ENCODE data around the gene LGR6. TPM values are rescaled to one million over a fixed set of nuclear protein-coding genes. Genes with fewer than 3 reads are reported as not detected.

LGR6 gene
- total and polyA plus RNA-seq, 2 experiments from 2014 or later, result 0.80 to 1.5 TPM

- no peak overlapping the region for H3K4me3 ChIP-seq
- no peak for DNase-seq (ENCODE audit: low spot score)
- no peaks in the 10 kb centered on the region for H3K9me3 ChIP-seq (ENCODE audit: low read depth)
- no peaks in the 10 kb centered on the region for H4K20me1 ChIP-seq (ENCODE audit: insufficient read depth, poor library complexity, severe bottlenecking)
- H3K4me1 ChIP-seq (ENCODE audit: insufficient read depth), result peaks cover 13% of the 10 kb centered on the region
- no peaks in the 10 kb centered on the region for H3K27me3 ChIP-seq
- no peaks in the 10 kb centered on the region for H3K36me3 ChIP-seq (replicated peaks; ENCODE audit: insufficient read depth, low read depth)
- no peak overlapping the region for H3K4me2 ChIP-seq
- H3K79me2 ChIP-seq, result no peaks in the 10 kb centered on the region
- 53% methylated on average over 6 of the region's 6 CpGs for WGBS (ENCODE audit: low lambda C conversion rate, missing lambda C conversion rate)
- H3K9me2 ChIP-seq (replicated peaks; ENCODE audit: insufficient read depth), result no peaks in the 10 kb centered on the region
- no peak overlapping the region for H2AFZ ChIP-seq
- TF ChIP-seq EZH2 (IDR thresholded peaks at IDR 0.05; ENCODE audit: borderline replicate concordance) (no peak), CTCF (IDR thresholded peaks at IDR 0.05; ENCODE audit: poor library complexity) (no peak), EZH2phosphoT487 (IDR thresholded peaks at IDR 0.05; ENCODE audit: low read depth, severe bottlenecking, unreplicated experiment) (no peak)
- H3K27ac ChIP-seq, result no peak overlapping the region
These were observed 93.1 kb downstream of the LGR6 start for GRCh38 chr1:202286622-202287097.

- Histone ChIP-seq H3K4me1 (ENCODE audit: insufficient read depth) (peaks cover 13% of the 10 kb centered on the region), H3K36me3 (replicated peaks; ENCODE audit: insufficient read depth, low read depth) (no peaks in the 10 kb centered on the region), H3K4me2 (no peak overlapping the region), H3K27me3 (no peaks in the 10 kb centered on the region), H2AFZ (no peak overlapping the region), H3K27ac (no peak overlapping the region), H3K9me3 (ENCODE audit: low read depth) (no peaks in the 10 kb centered on the region), H3K79me2 (no peaks in the 10 kb centered on the region), H4K20me1 (ENCODE audit: insufficient read depth, poor library complexity, severe bottlenecking) (no peaks in the 10 kb centered on the region), H3K4me3 (no peak overlapping the region), H3K9me2 (replicated peaks; ENCODE audit: insufficient read depth) (no peaks in the 10 kb centered on the region)
- TF ChIP-seq EZH2phosphoT487 (IDR thresholded peaks at IDR 0.05; ENCODE audit: low read depth, severe bottlenecking, unreplicated experiment) (no peak), EZH2 (IDR thresholded peaks at IDR 0.05; ENCODE audit: borderline replicate concordance) (no peak), CTCF (IDR thresholded peaks at IDR 0.05; ENCODE audit: poor library complexity) (no peak)
- 94% methylated on average over 1 of the region's 1 CpG for WGBS (ENCODE audit: low lambda C conversion rate, missing lambda C conversion rate)
- no peak for DNase-seq (ENCODE audit: low spot score)
These were observed 93.6 kb downstream of the LGR6 start for GRCh38 chr1:202287196-202287595.

- no peaks in the 10 kb centered on the region for H3K9me2 ChIP-seq (replicated peaks; ENCODE audit: insufficient read depth)
- TF ChIP-seq EZH2 (IDR thresholded peaks at IDR 0.05; ENCODE audit: borderline replicate concordance) (no peak), EZH2phosphoT487 (IDR thresholded peaks at IDR 0.05; ENCODE audit: low read depth, severe bottlenecking, unreplicated experiment) (no peak), CTCF (IDR thresholded peaks at IDR 0.05; ENCODE audit: poor library complexity) (no peak)
- no peak overlapping the region for H2AFZ ChIP-seq
- no peaks in the 10 kb centered on the region for H3K36me3 ChIP-seq (replicated peaks; ENCODE audit: insufficient read depth, low read depth)
- DNase-seq (ENCODE audit: low spot score), result no peak
- 67% methylated on average over 3 of the region's 3 CpGs for WGBS (ENCODE audit: low lambda C conversion rate, missing lambda C conversion rate)
- no peaks in the 10 kb centered on the region for H3K27me3 ChIP-seq
- H3K4me3 ChIP-seq, result no peak overlapping the region
- H3K9me3 ChIP-seq (ENCODE audit: low read depth), result no peaks in the 10 kb centered on the region
- H4K20me1 ChIP-seq (ENCODE audit: insufficient read depth, poor library complexity, severe bottlenecking), result no peaks in the 10 kb centered on the region
- H3K4me1 ChIP-seq (ENCODE audit: insufficient read depth), result peaks cover 13% of the 10 kb centered on the region
- no peak overlapping the region for H3K27ac ChIP-seq
- H3K4me2 ChIP-seq, result no peak overlapping the region
- no peaks in the 10 kb centered on the region for H3K79me2 ChIP-seq
These were observed 94.6 kb downstream of the LGR6 start for GRCh38 chr1:202288177-202288576.

DNA sequence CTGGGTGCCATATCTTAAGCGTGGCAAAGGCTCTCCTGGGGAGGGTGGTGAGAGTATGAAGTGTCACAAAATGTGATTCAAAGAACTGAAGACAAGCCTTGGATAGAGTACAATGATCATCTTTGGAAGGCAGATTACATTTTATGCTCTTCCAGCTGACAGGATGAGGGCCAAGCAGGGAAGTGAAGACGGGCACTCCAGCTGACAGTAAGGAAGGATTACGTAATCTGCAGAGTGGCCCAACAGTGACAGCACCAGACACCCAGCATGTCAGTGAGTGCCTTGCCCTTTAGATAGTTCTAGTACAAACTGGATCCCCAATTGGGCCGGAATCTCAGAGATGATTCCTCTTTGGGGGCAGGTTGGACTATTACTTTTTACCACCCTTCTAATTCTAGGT is 95.4 kb downstream of the LGR6 start:
- H3K27me3 ChIP-seq, result no peaks in the 10 kb centered on the region
- no peaks in the 10 kb centered on the region for H3K9me3 ChIP-seq (ENCODE audit: low read depth)
- H3K79me2 ChIP-seq, result no peaks in the 10 kb centered on the region
- DNase-seq (ENCODE audit: low spot score), result no peak
- 90% methylated on average over 4 of the region's 4 CpGs for WGBS (ENCODE audit: low lambda C conversion rate, missing lambda C conversion rate)
- H4K20me1 ChIP-seq (ENCODE audit: insufficient read depth, poor library complexity, severe bottlenecking), result no peaks in the 10 kb centered on the region
- TF ChIP-seq CTCF (IDR thresholded peaks at IDR 0.05; ENCODE audit: poor library complexity), result no peak
- no peak for TF ChIP-seq EZH2 (IDR thresholded peaks at IDR 0.05; ENCODE audit: borderline replicate concordance)
- TF ChIP-seq EZH2phosphoT487 (IDR thresholded peaks at IDR 0.05; ENCODE audit: low read depth, severe bottlenecking, unreplicated experiment), result no peak
- no peak overlapping the region for H3K4me3 ChIP-seq
- no peaks in the 10 kb centered on the region for H3K36me3 ChIP-seq (replicated peaks; ENCODE audit: insufficient read depth, low read depth)
- no peak overlapping the region for H3K4me2 ChIP-seq
- H3K27ac ChIP-seq, result no peak overlapping the region
- no peak overlapping the region for H2AFZ ChIP-seq
- no peaks in the 10 kb centered on the region for H3K9me2 ChIP-seq (replicated peaks; ENCODE audit: insufficient read depth)
- H3K4me1 ChIP-seq (ENCODE audit: insufficient read depth), result peaks cover 10% of the 10 kb centered on the region

Data from hepatocyte (in vitro differentiated cells).